Fibroblast of mammary gland (primary cell): ENCODE results near the gene GABARAP.
A peak's percentile ranks its signal among the peaks of the same experiment; 100 is the strongest.
"Not testable (repeated sequence)": the region's sequence is repeated elsewhere in the genome, so short reads cannot be mapped to it uniquely, and the experiment has no call there.

Experiments
- DNase-seq: peaks from one replicate; pipeline ENCODE4 v3.0.0-alpha.2; 2010; ENCODE audit warnings: low read depth
- H3K4me3 ChIP-seq: 2 replicates; pipeline ENCODE4 v1.5.1; 2011; ENCODE audit warnings: low read depth, mild to moderate bottlenecking, low read length, moderate library complexity; ENCODE audit not compliant: control insufficient read depth
- CTCF ChIP-seq: conservative IDR thresholded peaks from 2 replicates; pipeline ENCODE4 v1.5.1; 2011; ENCODE audit warnings: low read depth, low read length, inconsistent platforms; ENCODE audit not compliant: control insufficient read depth, insufficient read depth

GABARAP gene

GRCh38 chr17:7246779-7247178, 4.5 kb upstream of the GABARAP start:
- no peak overlapping the region for H3K4me3 ChIP-seq
- no peak for TF ChIP-seq CTCF
- no peak for DNase-seq

DNA sequence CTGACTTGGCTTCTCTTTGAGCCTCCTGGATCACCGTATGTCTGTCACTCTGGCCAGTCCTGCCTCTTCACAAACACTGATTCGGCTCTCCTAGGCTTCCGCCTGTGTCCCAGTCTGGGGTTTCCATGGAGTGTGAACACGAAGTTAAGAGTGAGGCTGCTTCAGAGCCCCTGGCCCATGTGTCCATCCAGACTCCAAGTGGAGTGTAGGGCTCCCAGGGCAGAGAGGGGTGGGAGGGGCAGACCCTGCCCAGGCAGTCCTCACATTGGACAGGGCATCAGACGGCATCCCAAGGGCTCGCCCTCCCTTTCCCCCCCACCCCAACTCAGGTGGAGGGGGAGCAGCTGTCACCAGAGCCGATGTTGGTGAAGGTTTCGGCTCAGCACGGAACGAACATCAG, 1.6 kb upstream of the GABARAP start:
- not testable (repeated sequence) for H3K4me3 ChIP-seq, DNase-seq

DNA sequence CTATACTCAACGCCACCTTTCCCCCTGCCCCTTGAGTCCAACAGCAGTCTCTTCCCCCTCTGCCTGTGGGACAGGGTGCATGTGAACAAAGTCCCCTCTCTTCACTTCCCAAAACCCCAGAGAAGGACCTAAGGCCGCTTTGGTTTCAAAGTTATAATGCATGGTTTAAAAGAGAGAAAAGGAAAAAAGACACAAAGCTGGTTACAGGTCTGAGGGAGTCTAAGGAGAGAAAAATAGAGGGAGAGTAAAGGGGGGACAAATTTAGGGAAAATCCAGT, 1.1 kb upstream of the GABARAP start:
- peak overlapping the region; percentile 74 for H3K4me3 ChIP-seq
- TF ChIP-seq CTCF, result no peak
- DNase-seq, result no peak

GRCh38 chr17:7242717-7243452, 636 bp upstream of the GABARAP start:
- peak overlapping the region; percentile 74 for H3K4me3 ChIP-seq
- peak; percentile 95 for DNase-seq
- TF ChIP-seq CTCF, result no peak

DNA sequence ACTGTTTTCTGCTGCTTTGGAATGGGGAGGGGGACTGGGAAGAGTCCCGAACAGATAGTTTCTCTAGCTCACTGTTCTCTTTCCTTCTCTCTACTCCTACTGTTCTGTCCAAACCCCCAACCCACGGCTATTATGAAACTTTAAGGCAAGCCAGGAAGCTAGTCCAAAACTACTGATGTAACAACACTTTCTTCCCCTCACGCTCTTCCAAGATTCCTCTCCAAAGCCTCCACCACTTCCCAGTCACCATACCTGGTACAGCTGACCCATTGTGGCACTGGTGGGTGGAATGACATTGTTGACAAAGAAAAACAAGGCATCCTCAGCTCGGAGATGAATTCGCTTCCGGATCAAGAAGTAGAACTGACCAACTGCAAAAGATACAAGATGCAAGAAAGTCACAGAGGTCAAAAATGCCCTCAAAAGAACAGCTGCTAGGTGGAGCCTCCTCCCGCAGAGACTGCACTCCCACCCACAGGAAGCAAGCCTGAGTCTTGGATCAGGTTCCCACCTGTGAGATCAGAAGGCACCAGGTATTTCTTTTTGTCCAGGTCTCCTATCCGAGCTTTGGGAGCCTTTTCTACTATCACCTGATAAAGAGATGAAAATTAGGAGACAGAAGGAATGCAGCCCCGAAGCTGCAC, 1.0 kb downstream of the GABARAP start:
- no peak for TF ChIP-seq CTCF
- DNase-seq, result no peak
- peak overlapping the region; percentile 74 for H3K4me3 ChIP-seq

DNA sequence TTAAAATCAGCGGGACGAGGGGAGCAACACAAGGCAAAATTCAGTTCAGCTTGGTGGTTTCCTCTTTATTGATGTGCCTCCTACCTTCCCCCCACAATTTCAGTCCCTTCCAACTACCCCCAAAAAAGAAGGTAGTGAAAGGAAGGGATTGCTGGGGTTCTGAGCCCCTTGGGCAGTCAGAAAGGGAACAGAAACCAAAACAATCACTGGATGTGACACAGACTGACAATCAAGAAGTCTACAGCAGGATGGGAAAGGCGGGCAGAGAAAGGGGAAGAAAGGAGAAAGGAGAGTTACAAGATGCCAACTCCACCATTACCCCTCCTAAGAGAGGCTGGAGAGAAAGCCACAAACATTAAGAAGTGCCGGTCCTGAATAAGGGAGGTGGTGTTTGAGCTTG, 1.9 kb downstream of the GABARAP start:
- TF ChIP-seq CTCF, result no peak
- no peak for DNase-seq
- peak overlapping the region; percentile 74 for H3K4me3 ChIP-seq

DNA sequence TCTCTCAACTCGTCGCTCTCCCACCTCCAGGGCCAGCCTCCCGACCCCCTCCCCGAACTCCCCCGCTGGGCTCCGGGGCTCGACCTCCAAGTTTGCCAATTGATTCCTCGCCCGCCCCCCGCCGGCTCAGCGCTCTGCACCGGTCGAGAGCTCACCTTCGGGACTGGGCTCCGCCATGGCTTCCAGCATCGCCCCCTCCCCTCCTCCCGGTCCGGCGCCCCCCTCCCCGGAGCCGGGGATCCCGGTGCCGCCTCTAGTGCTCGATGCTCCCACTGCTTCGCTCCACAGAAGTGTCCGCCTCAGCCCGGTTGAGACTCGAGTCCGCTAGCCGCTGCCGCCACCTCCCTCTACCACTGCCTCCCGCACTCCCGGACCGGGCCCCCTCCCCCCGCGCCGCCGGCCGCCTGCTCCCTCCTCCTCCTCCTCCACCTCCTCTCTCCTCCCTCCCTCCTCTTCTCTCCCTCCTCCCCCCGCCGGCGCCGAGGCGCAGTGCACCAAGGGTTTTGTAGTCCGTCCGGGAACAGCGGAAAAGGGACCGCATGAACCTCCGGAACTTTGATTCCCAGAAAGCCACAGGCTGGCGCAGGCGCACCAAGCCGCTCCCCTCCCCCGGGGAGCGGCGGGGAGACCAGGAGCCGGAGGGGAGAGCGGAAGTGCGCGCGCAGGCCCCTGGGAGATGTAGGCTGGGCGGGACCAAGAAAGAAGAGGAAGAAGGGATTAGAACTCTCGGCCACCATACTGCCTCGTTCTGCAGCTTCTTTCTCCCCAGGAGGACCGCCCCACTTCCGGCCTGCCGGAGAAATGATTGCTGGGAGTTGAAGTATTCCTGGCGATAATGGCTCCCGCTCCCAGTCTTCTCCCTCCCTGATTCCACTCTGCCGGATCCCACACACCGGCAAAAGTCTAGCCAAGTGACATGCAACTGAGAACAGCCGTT, 2.9 kb downstream of the GABARAP start, which contains the start of gene PHF23:
Gene PHF23, minus strand, starts transcription at position 367 of the 937 bp plus-strand sequence. Its CDS starts 178 bp downstream, at position 189.
- no peak for TF ChIP-seq CTCF
- H3K4me3 ChIP-seq, result peak within 1 kb of the TSS; percentile 97
- peak; percentile 99 for DNase-seq
